ENCODE measurements around the gene TBC1D10B.
A peak's percentile ranks its signal among the peaks of the same experiment; 100 is the strongest.
"Not testable (repeated sequence)": the region's sequence is repeated elsewhere in the genome, so short reads cannot be mapped to it uniquely, and the experiment has no call there.

TBC1D10B gene

DNA sequence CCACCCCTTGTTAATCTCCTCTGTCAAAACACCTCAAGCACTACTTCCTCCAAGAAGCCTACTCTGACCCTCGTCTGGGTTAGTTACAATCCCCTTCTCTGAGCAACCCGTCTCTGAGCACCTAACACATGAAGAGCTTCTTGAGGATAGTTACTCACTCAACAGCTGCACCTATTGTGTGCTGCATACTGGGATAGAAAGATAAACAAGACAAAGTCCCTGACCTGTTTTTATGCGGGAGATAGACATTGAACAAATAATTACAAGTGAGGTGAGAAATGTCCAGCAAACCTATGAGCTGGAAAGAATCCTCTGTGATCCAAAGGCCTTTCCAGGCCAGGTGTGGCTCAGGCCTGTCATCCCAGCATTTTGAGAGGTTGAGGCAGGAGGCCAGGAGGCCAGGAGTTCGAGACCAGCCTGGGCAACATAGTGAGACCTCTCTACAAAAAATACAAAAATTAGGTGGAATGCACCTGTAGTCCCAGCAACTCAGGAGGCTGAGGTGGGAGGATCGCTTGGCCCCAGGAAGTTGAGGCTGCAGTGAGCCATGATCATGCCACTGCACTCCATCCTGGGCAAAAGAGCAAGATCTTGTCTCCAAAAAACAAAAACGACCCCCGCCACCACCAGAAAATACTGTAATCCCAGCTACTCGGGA lies 31.6 kb upstream of the TBC1D10B start:
- DNase-seq (ENCODE audit: low spot score), result no peak
- Histone ChIP-seq H3K27ac (no peak overlapping the region), H3K4me3 (no peak overlapping the region)
- TF ChIP-seq, protein P1, sequence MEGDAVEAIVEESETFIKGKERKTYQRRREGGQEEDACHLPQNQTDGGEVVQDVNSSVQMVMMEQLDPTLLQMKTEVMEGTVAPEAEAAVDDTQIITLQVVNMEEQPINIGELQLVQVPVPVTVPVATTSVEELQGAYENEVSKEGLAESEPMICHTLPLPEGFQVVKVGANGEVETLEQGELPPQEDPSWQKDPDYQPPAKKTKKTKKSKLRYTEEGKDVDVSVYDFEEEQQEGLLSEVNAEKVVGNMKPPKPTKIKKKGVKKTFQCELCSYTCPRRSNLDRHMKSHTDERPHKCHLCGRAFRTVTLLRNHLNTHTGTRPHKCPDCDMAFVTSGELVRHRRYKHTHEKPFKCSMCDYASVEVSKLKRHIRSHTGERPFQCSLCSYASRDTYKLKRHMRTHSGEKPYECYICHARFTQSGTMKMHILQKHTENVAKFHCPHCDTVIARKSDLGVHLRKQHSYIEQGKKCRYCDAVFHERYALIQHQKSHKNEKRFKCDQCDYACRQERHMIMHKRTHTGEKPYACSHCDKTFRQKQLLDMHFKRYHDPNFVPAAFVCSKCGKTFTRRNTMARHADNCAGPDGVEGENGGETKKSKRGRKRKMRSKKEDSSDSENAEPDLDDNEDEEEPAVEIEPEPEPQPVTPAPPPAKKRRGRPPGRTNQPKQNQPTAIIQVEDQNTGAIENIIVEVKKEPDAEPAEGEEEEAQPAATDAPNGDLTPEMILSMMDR (IDR thresholded peaks at IDR 0.05), result no peak

DNA sequence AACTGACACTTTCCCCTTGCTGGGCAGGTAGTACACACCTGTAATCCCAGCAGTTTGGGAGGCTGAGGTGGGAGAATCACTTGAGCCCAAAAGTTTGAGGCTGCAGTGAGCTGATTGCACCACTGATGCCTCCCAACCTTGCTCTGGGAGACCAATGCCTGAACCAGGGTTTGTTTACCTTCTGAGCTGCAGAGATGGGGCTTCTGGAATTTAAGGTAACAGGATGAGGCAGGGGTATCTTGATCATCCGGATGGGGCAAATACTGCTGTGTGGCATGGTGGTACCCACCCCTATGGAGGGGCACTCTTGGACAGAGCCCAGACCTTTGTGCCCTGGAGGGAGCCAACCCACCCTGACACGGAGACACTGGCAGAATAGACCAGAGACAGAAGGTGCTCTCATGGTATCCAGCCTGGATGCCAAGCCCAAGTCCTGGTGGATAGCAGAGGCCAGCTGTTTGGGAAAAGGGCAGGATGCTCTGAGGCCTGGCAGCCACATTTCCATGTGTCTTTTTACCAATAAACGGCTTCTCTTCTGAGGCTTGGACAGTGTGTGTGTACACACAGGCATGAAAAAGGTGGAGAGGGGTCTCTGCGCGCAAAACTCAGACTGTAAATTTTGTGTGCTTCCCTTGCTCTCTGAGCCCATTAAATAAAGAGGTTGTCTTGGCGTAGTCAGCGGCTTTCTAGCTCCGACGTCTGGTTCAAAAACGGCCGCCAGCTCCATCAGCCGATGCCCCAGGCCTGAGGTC lies 29.3 kb upstream of the TBC1D10B start:
- TF ChIP-seq, protein P1 (IDR thresholded peaks at IDR 0.05), result no peak
- DNase-seq (ENCODE audit: low spot score), result no peak
- H3K4me3 ChIP-seq, result peak overlapping the region; percentile 75
- peak overlapping the region; percentile 59 to 89 for H3K27ac ChIP-seq

DNA sequence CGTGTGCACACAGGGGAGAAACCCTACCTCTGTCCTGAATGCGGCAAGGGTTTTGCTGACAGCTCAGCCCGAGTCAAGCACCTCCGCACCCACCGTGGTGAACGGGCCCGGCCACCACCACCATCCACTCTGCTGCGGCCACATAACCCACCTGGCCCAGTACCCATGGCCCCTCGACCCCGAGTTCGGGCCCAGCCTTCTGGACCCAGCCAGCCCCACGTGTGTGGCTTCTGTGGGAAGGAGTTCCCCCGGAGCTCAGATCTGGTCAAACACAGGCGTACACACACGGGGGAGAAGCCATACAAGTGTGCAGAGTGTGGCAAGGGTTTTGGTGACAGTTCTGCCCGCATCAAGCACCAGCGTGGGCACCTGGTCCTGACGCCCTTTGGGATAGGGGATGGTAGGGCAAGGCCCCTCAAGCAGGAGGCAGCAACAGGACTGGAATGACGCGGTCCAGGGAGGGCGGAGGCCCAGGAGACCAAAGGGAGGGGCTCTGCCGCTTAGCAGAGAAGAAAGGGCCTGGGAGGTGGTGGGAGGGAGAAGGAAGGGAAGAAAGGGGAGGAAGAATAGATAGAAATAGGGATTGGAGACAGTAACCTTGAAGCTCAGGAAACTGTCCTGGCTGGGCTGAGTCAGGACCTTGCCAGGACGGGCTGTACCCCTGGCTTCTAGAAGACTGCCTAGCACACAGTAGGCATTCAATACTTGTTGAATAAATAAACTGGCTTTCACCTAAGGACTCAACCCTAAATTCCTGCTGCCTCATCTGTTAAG lies 28.6 kb upstream of the TBC1D10B start:
- DNase-seq (ENCODE audit: low spot score), result no peak
- Histone ChIP-seq H3K27ac (peak overlapping the region; percentile 59 to 89), H3K4me3 (no peak overlapping the region)
- TF ChIP-seq, protein P1 (IDR thresholded peaks at IDR 0.05), result no peak

DNA sequence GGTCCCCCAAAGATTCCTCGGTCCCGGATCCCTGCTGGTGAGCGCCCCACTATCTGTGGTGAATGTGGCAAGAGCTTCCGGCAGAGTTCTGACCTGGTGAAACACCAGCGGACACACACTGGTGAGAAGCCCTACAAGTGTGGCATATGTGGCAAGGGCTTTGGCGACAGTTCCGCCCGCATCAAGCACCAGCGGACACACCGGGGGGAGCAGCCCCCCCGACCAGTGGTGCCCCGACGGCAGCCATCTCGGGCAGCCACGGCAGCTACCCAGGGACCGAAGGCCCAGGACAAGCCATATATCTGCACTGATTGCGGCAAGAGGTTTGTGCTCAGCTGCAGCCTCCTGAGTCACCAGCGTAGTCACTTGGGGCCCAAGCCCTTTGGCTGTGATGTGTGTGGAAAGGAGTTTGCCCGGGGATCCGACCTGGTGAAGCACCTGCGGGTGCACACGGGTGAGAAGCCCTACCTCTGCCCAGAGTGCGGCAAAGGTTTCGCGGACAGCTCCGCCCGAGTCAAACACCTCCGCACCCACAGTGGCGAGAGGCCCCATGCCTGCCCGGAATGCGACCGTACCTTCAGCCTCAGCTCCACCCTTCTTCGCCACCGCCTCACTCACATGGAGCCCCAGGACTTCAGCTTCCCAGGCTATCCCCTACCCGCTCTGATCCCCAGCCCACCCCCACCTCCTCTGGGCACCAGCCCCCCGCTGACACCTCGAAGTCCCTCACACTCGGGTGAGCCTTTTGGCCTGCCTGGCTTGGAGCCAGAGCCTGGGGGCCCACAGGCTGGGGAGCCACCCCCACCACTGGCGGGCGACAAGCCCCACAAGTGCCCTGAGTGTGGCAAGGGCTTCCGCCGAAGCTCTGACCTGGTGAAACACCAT lies 27.7 kb upstream of the TBC1D10B start:
- H3K4me3 ChIP-seq, result no peak overlapping the region
- no peak for DNase-seq (ENCODE audit: low spot score)
- no peak overlapping the region for H3K27ac ChIP-seq
- TF ChIP-seq, protein P1 (IDR thresholded peaks at IDR 0.05), result no peak

DNA sequence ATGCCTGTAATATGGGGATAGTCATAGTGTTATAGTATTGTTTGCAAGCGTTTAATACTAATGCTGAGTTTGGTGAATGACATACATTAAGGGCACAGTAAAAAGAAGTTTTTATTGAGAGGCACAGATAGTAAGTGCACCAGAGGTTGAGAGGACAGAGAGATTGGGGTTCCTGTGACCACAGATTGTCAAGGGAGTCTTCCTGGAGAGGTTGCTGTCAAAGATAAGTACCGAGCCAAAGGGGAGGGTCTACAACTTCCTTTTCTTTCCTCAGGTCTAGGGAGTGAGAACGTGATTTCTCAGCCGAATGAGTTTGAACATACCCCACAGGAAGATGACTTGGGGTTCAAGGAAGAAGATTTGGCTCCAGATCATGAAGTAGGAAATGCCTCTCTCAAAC lies 26.8 kb upstream of the TBC1D10B start:
- Histone ChIP-seq H3K27ac (no peak overlapping the region), H3K4me3 (no peak overlapping the region)
- no peak for DNase-seq (ENCODE audit: low spot score)
- TF ChIP-seq, protein P1 (IDR thresholded peaks at IDR 0.05), result no peak

DNA sequence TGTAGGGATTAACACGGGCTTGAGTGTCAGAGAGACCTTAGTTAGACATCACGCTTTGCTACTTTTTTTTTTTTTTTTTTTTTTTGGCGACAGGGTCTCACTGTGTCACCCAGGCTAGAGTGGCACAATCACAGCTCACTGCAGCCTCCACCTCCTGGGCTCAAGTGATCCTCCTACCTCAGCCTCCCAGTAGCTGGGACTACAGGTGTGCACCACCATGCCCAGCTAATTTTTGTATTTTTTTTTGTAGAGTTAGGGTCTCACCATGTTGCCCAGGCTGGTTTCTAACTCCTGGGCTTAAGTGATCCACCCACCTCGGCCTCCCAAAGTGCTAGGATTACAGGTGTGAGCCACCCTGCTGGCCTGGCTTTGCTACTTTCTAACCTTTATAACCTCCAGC lies 26.3 kb upstream of the TBC1D10B start:
- DNase-seq (ENCODE audit: low spot score); H3K4me3 ChIP-seq; H3K27ac ChIP-seq: not testable (repeated sequence)

Data from coronary artery (tissue), 2 donors.